Measurements from ENCODE around the gene DPF3.

DNA sequence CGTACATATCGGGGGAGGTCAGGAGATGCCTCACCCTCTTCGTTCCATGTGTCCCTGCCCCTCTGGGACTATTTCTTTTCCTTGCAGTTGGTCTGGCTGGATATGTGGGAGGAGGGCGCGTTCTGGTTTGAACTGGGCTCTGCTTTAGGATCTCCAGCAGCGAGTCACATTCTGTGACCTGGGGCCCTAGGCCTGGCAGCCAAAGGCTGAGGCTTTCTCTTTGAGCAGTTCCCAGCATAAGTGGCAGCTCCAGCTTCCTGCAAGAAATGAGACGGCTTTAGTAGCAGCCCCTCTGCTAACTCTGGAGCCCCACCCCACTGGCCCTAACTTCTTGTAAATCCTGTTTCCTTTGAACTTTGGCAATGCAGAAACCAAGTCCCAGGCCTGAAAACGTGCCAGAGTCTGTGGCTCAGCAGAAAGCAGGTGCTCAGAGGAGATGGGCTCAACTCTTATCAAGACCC, 274.8 kb downstream of the DPF3 start:
- TF ChIP-seq, protein P1, sequence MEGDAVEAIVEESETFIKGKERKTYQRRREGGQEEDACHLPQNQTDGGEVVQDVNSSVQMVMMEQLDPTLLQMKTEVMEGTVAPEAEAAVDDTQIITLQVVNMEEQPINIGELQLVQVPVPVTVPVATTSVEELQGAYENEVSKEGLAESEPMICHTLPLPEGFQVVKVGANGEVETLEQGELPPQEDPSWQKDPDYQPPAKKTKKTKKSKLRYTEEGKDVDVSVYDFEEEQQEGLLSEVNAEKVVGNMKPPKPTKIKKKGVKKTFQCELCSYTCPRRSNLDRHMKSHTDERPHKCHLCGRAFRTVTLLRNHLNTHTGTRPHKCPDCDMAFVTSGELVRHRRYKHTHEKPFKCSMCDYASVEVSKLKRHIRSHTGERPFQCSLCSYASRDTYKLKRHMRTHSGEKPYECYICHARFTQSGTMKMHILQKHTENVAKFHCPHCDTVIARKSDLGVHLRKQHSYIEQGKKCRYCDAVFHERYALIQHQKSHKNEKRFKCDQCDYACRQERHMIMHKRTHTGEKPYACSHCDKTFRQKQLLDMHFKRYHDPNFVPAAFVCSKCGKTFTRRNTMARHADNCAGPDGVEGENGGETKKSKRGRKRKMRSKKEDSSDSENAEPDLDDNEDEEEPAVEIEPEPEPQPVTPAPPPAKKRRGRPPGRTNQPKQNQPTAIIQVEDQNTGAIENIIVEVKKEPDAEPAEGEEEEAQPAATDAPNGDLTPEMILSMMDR (IDR thresholded peaks at IDR 0.05): no peak
- TF ChIP-seq POLR2A (IDR thresholded peaks at IDR 0.05): no peak

Measured in right lobe of liver (tissue), 4 donors.